GM19238 (cell line): ENCODE measurements around the gene MAU2.

Source experiments
- DNase-seq: peaks from one replicate; pipeline ENCODE4 v3.0.0; 2011; ENCODE audit warnings: low spot score; ENCODE audit not compliant: insufficient read length

The MAU2 gene

GRCh38 chr19:19305696-19306095 lies 14.9 kb upstream of the MAU2 start:
- no peak for DNase-seq

DNA sequence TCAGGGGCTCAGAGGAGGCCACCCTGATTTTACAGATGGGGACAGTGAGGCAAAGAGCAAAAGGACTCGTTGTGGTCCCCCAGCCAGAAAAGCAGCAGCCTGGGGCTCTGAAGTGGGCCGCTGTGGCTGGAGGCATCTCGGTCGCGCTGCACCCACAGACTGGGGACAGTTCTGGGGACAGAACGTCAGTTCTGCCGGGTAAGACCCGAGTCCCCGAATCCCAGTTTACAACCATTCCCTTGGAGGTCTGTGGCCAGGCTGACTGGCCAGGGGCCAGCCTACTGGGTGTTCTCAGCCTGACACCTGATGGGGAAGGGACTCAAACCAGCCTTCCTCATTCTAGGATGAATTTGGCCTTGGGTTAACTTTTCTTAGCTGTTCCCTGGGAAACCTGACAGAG lies 14.4 kb upstream of the MAU2 start:
- DNase-seq, result no peak

- no peak for DNase-seq
Observed at GRCh38 chr19:19308373-19308772, 12.3 kb upstream of the MAU2 start.

DNA sequence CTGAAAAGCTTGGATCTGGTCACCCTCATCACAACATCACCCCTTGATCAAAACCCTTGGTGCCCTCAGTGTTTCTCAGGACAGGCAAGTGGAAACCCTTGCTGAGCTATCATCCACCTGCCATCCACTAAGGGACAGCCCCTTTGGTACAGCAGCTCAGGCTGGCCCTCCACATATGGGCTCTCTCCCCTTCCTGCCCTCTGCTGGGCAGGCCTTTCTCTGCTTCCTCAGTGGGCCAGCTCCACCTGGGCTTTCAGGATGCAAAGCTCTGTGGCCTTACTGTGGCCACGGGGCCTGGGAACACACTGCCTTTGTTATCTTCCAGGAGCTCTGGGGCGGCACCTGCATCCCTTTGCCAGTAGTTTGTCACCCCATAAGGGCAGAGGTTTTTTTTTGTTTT lies 5.2 kb upstream of the MAU2 start:
- DNase-seq, result no peak

DNA sequence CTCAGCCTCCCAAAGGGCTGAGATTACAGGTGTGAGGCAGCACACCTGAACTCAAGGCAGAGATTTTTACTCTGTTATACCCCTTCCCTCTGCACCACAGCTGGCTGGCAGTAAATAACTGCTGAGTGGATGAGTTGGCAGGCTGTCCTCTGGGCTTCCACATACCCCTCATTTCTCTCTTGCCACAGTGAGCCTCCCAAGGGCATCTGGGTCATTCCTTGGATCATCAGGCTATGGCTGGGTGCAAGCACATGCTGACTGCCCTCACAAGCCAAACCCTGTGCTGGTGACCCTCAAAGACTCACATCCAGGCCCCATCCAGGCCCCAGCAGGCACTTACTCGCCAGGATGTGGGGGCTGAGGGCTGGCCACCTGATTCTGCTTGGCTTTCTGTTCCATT lies 4.5 kb upstream of the MAU2 start:
- DNase-seq, result no peak

- no peak for DNase-seq
Observed at GRCh38 chr19:19319732-19320360, 783 bp upstream of the MAU2 start.

GRCh38 chr19:19321141-19321577 lies 530 bp downstream of the MAU2 start:
- no peak for DNase-seq

GRCh38 chr19:19324059-19324770 lies 3.6 kb downstream of the MAU2 start:
- DNase-seq, result no peak

DNA sequence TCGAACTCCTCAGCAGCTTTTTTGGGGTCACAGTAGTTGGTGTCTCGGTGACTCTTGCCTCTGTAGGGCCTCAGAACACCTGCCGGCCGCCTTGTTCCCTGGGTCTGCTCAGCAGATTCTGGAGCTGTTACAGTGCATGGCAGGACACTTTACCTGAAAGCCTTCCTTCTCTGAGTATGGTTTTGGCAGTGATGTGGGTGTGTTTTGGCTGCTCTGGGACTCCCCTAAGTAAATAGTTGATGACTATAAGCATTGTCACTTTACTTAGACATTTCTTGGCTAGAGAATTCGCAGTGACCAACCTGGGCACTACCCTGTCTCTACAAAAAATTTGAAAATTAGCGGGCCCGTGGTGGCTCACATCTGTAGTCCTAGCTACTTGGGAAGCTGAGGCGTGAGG lies 7.0 kb downstream of the MAU2 start:
- no peak for DNase-seq

GRCh38 chr19:19329126-19329525 lies 8.5 kb downstream of the MAU2 start:
- no peak for DNase-seq

GRCh38 chr19:19334063-19334988 lies 13.7 kb downstream of the MAU2 start:
- no peak for DNase-seq

GRCh38 chr19:19334989-19335344 lies 14.3 kb downstream of the MAU2 start:
- no peak for DNase-seq

GRCh38 chr19:19335408-19336158 lies 15.0 kb downstream of the MAU2 start:
- DNase-seq, result no peak

GRCh38 chr19:19336597-19336996 lies 16.0 kb downstream of the MAU2 start:
- DNase-seq, result no peak

- DNase-seq, result no peak
Observed at GRCh38 chr19:19337120-19337519, 16.5 kb downstream of the MAU2 start.

DNA sequence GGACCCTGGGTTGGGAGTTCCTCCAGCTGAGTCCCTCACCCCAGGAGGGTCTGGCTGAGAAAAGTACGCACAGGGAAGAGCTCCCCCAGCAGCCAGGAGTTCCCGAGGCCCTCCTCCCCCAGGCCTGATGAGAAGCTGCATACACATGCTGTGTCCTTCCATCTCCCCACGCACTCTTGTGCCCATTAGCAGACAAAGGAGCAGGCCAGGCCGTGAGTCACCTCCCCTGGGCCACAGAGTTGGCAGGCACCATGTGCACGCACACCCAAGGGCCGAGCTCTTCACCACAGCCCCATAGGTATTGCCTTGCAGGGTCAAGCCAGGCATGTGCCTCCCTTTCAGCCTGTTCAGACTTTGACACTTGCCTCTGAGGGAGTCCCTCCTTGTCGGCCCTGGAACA lies 17.5 kb downstream of the MAU2 start:
- DNase-seq, result no peak

- no peak for DNase-seq
Observed at GRCh38 chr19:19341026-19341425, 20.4 kb downstream of the MAU2 start.

DNA sequence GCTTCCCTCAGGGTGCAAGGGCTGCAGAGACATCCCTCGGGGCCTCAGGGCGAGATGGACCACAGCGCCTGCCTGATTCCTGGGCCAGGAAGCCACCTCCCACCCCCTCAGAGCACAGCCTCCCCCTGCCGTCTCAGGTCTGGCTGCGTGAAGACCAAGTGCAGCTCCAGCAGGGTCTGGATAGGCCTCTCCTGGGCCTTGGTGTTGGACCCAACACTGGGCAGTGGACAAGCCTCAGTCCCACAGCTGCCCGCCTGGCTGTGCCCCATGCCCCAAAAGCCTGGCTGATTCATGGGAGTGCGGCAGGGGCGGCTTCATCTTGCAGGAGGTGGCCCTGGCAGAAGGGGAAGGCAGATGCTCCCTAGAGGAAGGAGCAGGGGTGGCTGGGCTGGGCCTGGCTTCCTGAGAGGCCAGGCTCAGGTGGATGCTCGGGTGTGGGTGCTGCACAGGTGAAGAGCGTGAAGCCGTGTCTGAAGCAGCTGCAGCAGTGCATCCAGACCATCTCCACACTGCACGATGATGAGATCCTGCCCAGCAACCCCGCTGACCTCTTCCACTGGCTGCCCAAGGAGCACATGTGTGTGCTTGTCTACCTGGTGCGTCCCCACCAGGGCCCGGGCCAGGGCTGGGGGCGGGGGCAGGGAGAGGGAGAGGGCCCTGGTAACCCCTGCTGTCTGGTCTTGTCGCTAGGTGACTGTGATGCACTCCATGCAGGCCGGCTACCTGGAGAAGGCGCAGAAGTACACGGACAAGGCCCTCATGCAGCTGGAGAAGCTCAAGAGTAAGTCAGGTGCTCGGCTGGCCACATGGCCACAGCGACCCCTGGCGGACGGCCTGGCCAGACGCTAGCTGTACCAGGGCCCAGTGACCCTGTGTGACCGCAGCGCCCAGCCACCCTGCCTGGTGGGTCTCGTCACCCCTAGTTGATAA lies 21.7 kb downstream of the MAU2 start:
- DNase-seq, result no peak

- no peak for DNase-seq
Observed at GRCh38 chr19:19343016-19343362, 22.4 kb downstream of the MAU2 start.

GRCh38 chr19:19343762-19344161 lies 23.1 kb downstream of the MAU2 start:
- DNase-seq, result no peak

DNA sequence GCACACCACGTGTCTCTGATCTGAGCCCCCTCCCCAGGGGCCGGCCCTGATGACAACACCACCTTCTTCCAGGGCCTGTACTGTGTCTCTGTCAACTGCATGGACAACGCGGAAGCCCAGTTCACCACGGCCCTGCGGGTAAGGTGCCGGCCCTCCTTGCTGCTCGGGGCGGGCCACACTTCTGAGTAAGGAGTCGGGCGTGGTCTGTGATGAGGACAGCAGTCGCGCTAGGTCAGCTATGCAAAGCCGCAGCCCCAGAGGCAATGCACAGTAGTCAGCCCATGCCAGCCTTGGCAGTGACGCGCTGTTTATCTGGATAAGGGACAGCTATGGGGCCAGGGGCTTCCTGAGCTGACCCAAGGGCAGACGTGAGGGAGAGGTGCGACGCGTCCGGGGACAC lies 24.6 kb downstream of the MAU2 start:
- no peak for DNase-seq
